ENCODE results near the gene OR1I1. TPM values are rescaled to one million over a fixed set of nuclear protein-coding genes. Genes with fewer than 3 reads are reported as not detected.

OR1I1 gene
- total and polyA plus RNA-seq, 3 donors from 2014 or later = not detected

DNA sequence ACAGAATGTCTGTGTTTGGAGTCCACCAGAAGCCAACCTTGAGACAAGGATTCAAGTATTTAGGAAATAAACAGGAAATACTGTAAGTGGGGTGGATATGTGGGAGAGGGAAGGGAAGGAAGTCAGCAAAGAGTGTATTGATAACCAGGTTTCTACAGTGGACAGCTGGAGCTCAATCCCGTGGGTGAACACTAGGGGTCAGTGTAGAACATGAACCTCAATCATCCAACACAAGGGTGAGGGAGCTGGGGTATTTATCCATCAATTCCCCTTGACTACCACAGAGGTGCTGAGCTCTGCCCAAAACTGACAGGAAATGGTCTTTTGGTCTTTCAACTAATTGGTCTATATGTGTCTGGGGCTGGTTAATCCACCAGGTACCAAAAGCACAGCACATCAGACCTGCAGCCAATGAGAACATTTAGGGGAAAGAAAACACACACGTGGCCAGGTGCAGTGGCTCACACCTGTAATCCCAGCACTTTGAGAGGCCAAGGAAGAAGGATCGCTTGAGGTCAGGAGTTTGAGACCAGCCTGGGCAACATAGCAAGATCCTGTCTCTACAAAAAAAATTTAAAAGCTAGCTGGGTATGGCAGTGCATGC lies 19.6 kb downstream of the OR1I1 start:
- WGBS, 2 donors = 64 to 69% methylated on average over 3 of the region's 3 CpGs
- TF ChIP-seq POLR2A (IDR thresholded peaks at IDR 0.05) = no peak
- TF ChIP-seq, protein P1, sequence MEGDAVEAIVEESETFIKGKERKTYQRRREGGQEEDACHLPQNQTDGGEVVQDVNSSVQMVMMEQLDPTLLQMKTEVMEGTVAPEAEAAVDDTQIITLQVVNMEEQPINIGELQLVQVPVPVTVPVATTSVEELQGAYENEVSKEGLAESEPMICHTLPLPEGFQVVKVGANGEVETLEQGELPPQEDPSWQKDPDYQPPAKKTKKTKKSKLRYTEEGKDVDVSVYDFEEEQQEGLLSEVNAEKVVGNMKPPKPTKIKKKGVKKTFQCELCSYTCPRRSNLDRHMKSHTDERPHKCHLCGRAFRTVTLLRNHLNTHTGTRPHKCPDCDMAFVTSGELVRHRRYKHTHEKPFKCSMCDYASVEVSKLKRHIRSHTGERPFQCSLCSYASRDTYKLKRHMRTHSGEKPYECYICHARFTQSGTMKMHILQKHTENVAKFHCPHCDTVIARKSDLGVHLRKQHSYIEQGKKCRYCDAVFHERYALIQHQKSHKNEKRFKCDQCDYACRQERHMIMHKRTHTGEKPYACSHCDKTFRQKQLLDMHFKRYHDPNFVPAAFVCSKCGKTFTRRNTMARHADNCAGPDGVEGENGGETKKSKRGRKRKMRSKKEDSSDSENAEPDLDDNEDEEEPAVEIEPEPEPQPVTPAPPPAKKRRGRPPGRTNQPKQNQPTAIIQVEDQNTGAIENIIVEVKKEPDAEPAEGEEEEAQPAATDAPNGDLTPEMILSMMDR (IDR thresholded peaks at IDR 0.05) = peak in 2 of 3 experiments; percentile 56 to 63
- Histone ChIP-seq H3K4me3 (no peak overlapping the region), H3K4me1 (no peaks in the 10 kb centered on the region), H3K9me3 (no peaks in the 10 kb centered on the region), H3K27ac (no peak overlapping the region), H3K36me3 (ENCODE audit: low read depth, missing control alignments) (no peaks in the 10 kb centered on the region), H3K27me3 (no peaks in the 10 kb centered on the region)
- DNase-seq = peak; percentile 72
- intact Hi-C loops (cut with DNase I; ENCODE audit: low total_unique reads) = no loop called here

DNA sequence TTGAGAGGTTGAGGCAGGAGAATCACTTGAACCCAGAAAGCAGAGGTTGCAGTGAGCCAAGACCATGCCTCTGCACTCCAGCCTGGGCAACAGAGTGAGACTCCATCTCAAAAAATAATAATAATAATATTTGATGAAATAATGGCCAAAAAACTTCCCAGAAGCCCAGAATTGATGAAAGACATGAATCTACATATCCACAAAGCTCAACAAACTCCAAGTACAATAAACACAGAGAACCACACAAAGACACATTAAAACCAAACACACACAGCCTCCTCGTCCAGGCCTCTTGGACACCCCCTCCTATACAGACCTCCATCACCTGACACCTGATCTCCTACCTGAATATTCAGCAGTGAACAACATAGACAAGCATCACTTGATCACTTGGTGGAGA lies 22.0 kb downstream of the OR1I1 start:
- Histone ChIP-seq H3K27me3 (no peaks in the 10 kb centered on the region), H3K36me3 (ENCODE audit: low read depth, missing control alignments) (no peaks in the 10 kb centered on the region), H3K4me3 (no peak overlapping the region), H3K9me3 (no peaks in the 10 kb centered on the region), H3K4me1 (peaks cover 12% of the 10 kb centered on the region), H3K27ac (no peak overlapping the region)
- no peak for DNase-seq
- no peak for TF ChIP-seq POLR2A (IDR thresholded peaks at IDR 0.05)
- TF ChIP-seq, protein P1 (IDR thresholded peaks at IDR 0.05) = no peak
- WGBS, 2 donors = 92 to 100% methylated on average over 1 of the region's 1 CpG
- intact Hi-C loops (cut with DNase I; ENCODE audit: low total_unique reads) = no loop called here

DNA sequence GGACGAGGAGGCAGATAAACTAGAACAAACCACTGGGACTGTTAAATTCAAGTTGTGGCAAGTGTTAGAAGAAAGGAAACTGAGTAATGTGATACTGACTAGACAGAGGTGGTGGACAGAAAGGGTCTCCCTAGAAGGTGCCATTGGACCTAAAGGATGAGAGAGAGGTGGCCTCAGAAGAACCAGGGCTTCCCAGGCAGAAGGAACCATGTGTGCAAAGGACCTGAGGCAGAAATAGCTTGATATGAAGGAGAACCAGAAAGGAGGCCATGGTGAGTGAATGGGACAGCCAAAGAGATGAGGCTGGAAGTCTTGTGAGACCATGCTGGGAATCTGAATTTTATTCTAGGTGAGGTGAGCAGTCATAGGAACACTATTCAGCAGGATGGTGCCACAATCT lies 22.4 kb downstream of the OR1I1 start:
- no peak for DNase-seq
- peaks cover 12% of the 10 kb centered on the region for H3K4me1 ChIP-seq
- no peak overlapping the region for H3K4me3 ChIP-seq
- intact Hi-C loops (cut with DNase I; ENCODE audit: low total_unique reads) = no loop called here
- H3K27ac ChIP-seq = no peak overlapping the region
- no peaks in the 10 kb centered on the region for H3K27me3 ChIP-seq
- WGBS, 2 donors = 94 to 100% methylated on average over 1 of the region's 1 CpG
- H3K36me3 ChIP-seq (ENCODE audit: low read depth, missing control alignments) = no peaks in the 10 kb centered on the region
- TF ChIP-seq, protein P1 (IDR thresholded peaks at IDR 0.05) = no peak
- TF ChIP-seq POLR2A (IDR thresholded peaks at IDR 0.05) = no peak
- H3K9me3 ChIP-seq = no peaks in the 10 kb centered on the region

DNA sequence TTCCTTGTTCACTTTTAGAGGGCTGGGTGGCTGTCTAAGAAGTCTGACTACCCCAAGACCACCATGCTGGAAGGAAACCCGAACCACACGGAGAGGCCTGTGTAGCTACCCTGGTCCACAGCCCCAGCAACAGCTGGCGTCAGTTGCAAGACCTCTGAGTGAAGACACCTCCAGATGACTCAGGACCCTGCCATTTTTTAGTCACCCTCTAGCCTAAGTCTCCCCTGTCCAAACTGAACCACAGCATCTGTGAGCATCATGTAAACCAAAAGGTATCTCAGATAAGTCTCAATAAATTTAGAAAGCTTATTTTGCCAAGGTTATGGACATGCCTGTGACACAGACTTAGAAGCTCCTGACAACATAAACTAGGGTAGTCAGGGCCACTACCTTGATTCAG lies 23.0 kb downstream of the OR1I1 start:
- Histone ChIP-seq H3K4me3 (no peak overlapping the region), H3K36me3 (ENCODE audit: low read depth, missing control alignments) (no peaks in the 10 kb centered on the region), H3K27ac (no peak overlapping the region), H3K9me3 (no peaks in the 10 kb centered on the region), H3K27me3 (no peaks in the 10 kb centered on the region), H3K4me1 (peaks cover 12% of the 10 kb centered on the region)
- WGBS, 2 donors = 89 to 95% methylated on average over 3 of the region's 3 CpGs
- DNase-seq = no peak
- no peak for TF ChIP-seq POLR2A (IDR thresholded peaks at IDR 0.05)
- TF ChIP-seq, protein P1 (IDR thresholded peaks at IDR 0.05) = no peak
- intact Hi-C loops (cut with DNase I; ENCODE audit: low total_unique reads) = no loop called here

Measured in testis (tissue), 3 donors.